BLaER1 (cell line): ENCODE data around the gene DHDDS.

ENCODE experiments used
- H3K27ac ChIP-seq: shearing (Covaris generic); formaldehyde crosslinking; 2 replicates; pipeline ENCODE4 v1.8.1; 2022
- H3K27me3 ChIP-seq: shearing (Covaris generic); formaldehyde crosslinking; 2 replicates; pipeline ENCODE4 v1.8.1; 2022
- H3K36me3 ChIP-seq: shearing (Covaris generic); formaldehyde crosslinking; 2 replicates; pipeline ENCODE4 v1.8.1; 2022
- H3K4me1 ChIP-seq: shearing (Covaris generic); formaldehyde crosslinking; 2 replicates; pipeline ENCODE4 v1.8.1; 2022
- H3K4me2 ChIP-seq: shearing (Covaris generic); formaldehyde crosslinking; 2 replicates; pipeline ENCODE4 v1.8.1; 2022
- H3K4me3 ChIP-seq: shearing (Covaris generic); formaldehyde crosslinking; 2 replicates; pipeline ENCODE4 v1.8.1; 2022
- H3K9ac ChIP-seq: shearing (Covaris generic); formaldehyde crosslinking; 2 replicates; pipeline ENCODE4 v1.8.1; 2022
- H3K9me3 ChIP-seq: shearing (Covaris generic); formaldehyde crosslinking; 2 replicates; pipeline ENCODE4 v1.8.1; 2022
- H4K20me1 ChIP-seq: shearing (Covaris generic); formaldehyde crosslinking; 2 replicates; pipeline ENCODE4 v1.8.1; 2022
- Cebpa-rat ChIP-seq: shearing (Covaris generic); IDR thresholded peaks from 2 replicates; pipeline ENCODE4 v1.8.1; 2022

DHDDS gene

GRCh38 chr1:26472901-26473845, 41.1 kb downstream of the DHDDS start:
- Histone ChIP-seq H3K4me3 (peak overlapping the region; percentile 97), H3K4me1 (peaks cover 51% of the 10 kb centered on the region), H3K36me3 (peaks cover 61% of the 10 kb centered on the region), H3K9me3 (no peaks in the 10 kb centered on the region), H4K20me1 (peaks cover 66% of the 10 kb centered on the region), H3K27ac (peak overlapping the region; percentile 100), H3K27me3 (no peaks in the 10 kb centered on the region), H3K9ac (peak overlapping the region; percentile 100), H3K4me2 (peak overlapping the region; percentile 84)
- TF ChIP-seq Cebpa-rat, result 0 out of 2 replicates have a peak, but pooled peaks have one; percentile 27

- H3K4me1 ChIP-seq, result peaks cover 45% of the 10 kb centered on the region
- no peak overlapping the region for H3K9ac ChIP-seq
- no peaks in the 10 kb centered on the region for H3K27me3 ChIP-seq
- peaks cover 60% of the 10 kb centered on the region for H3K36me3 ChIP-seq
- no peak overlapping the region for H3K27ac ChIP-seq
- H4K20me1 ChIP-seq, result peaks cover 62% of the 10 kb centered on the region
- H3K4me3 ChIP-seq, result no peak overlapping the region
- TF ChIP-seq Cebpa-rat, result no peak
- peak overlapping the region; percentile 84 for H3K4me2 ChIP-seq
- no peaks in the 10 kb centered on the region for H3K9me3 ChIP-seq
Measured at GRCh38 chr1:26474818-26475217, 42.7 kb downstream of the DHDDS start.

- Histone ChIP-seq H3K9me3 (no peaks in the 10 kb centered on the region), H3K4me1 (peaks cover 34% of the 10 kb centered on the region), H4K20me1 (peaks cover 50% of the 10 kb centered on the region), H3K4me3 (no peak overlapping the region), H3K9ac (no peak overlapping the region), H3K4me2 (no peak overlapping the region), H3K27me3 (no peaks in the 10 kb centered on the region), H3K36me3 (peaks cover 68% of the 10 kb centered on the region), H3K27ac (no peak overlapping the region)
- no peak for TF ChIP-seq Cebpa-rat
Measured at GRCh38 chr1:26475989-26476388, 43.9 kb downstream of the DHDDS start.

- Histone ChIP-seq H3K4me2 (no peak overlapping the region), H3K36me3 (peaks cover 76% of the 10 kb centered on the region), H3K27ac (no peak overlapping the region)
Measured at GRCh38 chr1:26476958-26477357, 44.8 kb downstream of the DHDDS start.

GRCh38 chr1:26477446-26478152, 45.5 kb downstream of the DHDDS start:
- H3K27ac ChIP-seq, result no peak overlapping the region
- H3K4me1 ChIP-seq, result peaks cover 24% of the 10 kb centered on the region
- no peak overlapping the region for H3K4me2 ChIP-seq
- H3K27me3 ChIP-seq, result no peaks in the 10 kb centered on the region
- peaks cover 40% of the 10 kb centered on the region for H4K20me1 ChIP-seq
- no peak overlapping the region for H3K9ac ChIP-seq
- peaks cover 82% of the 10 kb centered on the region for H3K36me3 ChIP-seq
- TF ChIP-seq Cebpa-rat, result no peak
- H3K9me3 ChIP-seq, result no peaks in the 10 kb centered on the region
- no peak overlapping the region for H3K4me3 ChIP-seq

More at GRCh38 chr1:26476958-26477357, 44.8 kb downstream of the DHDDS start:
- H3K9ac ChIP-seq, result no peak overlapping the region
- no peak overlapping the region for H3K4me3 ChIP-seq
- peaks cover 24% of the 10 kb centered on the region for H3K4me1 ChIP-seq
- no peak for TF ChIP-seq Cebpa-rat
- H4K20me1 ChIP-seq, result peaks cover 40% of the 10 kb centered on the region
- no peaks in the 10 kb centered on the region for H3K27me3 ChIP-seq
- no peaks in the 10 kb centered on the region for H3K9me3 ChIP-seq

GRCh38 chr1:26478159-26478558, 46.0 kb downstream of the DHDDS start:
- Histone ChIP-seq H3K9me3 (no peaks in the 10 kb centered on the region), H3K9ac (no peak overlapping the region), H3K36me3 (peaks cover 84% of the 10 kb centered on the region), H3K4me3 (no peak overlapping the region), H3K4me2 (no peak overlapping the region), H3K27me3 (no peaks in the 10 kb centered on the region), H4K20me1 (peaks cover 39% of the 10 kb centered on the region), H3K27ac (no peak overlapping the region), H3K4me1 (peaks cover 24% of the 10 kb centered on the region)
- TF ChIP-seq Cebpa-rat, result no peak

- Histone ChIP-seq H3K36me3 (peaks cover 79% of the 10 kb centered on the region), H3K9ac (no peak overlapping the region), H3K4me1 (peaks cover 17% of the 10 kb centered on the region), H4K20me1 (peaks cover 30% of the 10 kb centered on the region), H3K4me3 (no peak overlapping the region), H3K27me3 (no peaks in the 10 kb centered on the region), H3K9me3 (no peaks in the 10 kb centered on the region), H3K27ac (no peak overlapping the region), H3K4me2 (no peak overlapping the region)
- no peak for TF ChIP-seq Cebpa-rat
Measured at GRCh38 chr1:26478988-26479387, 46.9 kb downstream of the DHDDS start.

GRCh38 chr1:26482921-26483320, 50.8 kb downstream of the DHDDS start:
- H3K27me3 ChIP-seq, result no peaks in the 10 kb centered on the region

GRCh38 chr1:26483980-26484379, 51.9 kb downstream of the DHDDS start:
- Histone ChIP-seq H3K4me2 (no peak overlapping the region), H3K9ac (no peak overlapping the region), H4K20me1 (no peaks in the 10 kb centered on the region), H3K4me3 (no peak overlapping the region), H3K27me3 (no peaks in the 10 kb centered on the region), H3K4me1 (no peaks in the 10 kb centered on the region; the same call in 1 of the 2 replicates), H3K27ac (no peak overlapping the region), H3K36me3 (peaks cover 40% of the 10 kb centered on the region), H3K9me3 (no peaks in the 10 kb centered on the region)
- no peak for TF ChIP-seq Cebpa-rat

More at GRCh38 chr1:26482921-26483320, 50.8 kb downstream of the DHDDS start:
- Histone ChIP-seq H3K4me3 (no peak overlapping the region), H4K20me1 (no peaks in the 10 kb centered on the region), H3K4me2 (no peak overlapping the region), H3K36me3 (peaks cover 46% of the 10 kb centered on the region), H3K4me1 (no peaks in the 10 kb centered on the region; the same call in 1 of the 2 replicates), H3K9me3 (no peaks in the 10 kb centered on the region), H3K9ac (no peak overlapping the region), H3K27ac (no peak overlapping the region)
- no peak for TF ChIP-seq Cebpa-rat

- Histone ChIP-seq H3K9me3 (no peaks in the 10 kb centered on the region), H3K4me1 (no peaks in the 10 kb centered on the region)
- no peak for TF ChIP-seq Cebpa-rat
Measured at GRCh38 chr1:26490155-26490554, 58.0 kb downstream of the DHDDS start.

More at GRCh38 chr1:26490155-26490554, 58.0 kb downstream of the DHDDS start:
- H3K4me2 ChIP-seq, result no peak overlapping the region
- H4K20me1 ChIP-seq, result no peaks in the 10 kb centered on the region
- no peak overlapping the region for H3K27ac ChIP-seq
- no peaks in the 10 kb centered on the region for H3K36me3 ChIP-seq
- H3K4me3 ChIP-seq, result no peak overlapping the region
- H3K27me3 ChIP-seq, result no peaks in the 10 kb centered on the region
- no peak overlapping the region for H3K9ac ChIP-seq
